SKM-1 (cell line): ENCODE results near the gene ANKRD34A.
A peak's percentile ranks its signal among the peaks of the same experiment; 100 is the strongest.

Experiments used
- DNase-seq: peaks from one replicate; lab custom pipeline; 2025; ENCODE audit not compliant: unreplicated experiment; lab: John Stamatoyannopoulos, UW

ANKRD34A gene

DNA sequence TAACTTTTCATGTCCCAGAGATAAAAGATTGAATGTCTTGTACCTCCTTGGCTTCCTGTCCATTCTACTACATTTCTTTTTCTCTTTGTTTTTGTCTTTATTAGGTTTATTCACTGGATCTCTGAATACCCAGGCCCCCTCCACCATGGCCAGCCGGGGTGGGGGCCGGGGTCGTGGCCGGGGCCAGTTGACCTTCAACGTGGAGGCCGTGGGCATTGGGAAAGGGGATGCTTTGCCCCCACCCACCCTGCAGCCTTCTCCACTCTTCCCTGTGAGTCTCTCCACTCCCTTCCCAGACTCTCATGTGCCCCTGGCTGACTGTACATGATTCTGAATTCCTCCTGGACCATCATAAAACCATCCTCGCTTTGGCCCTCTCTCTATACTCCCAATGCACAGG, 10.3 kb upstream of the ANKRD34A start:
- no peak for DNase-seq

DNA sequence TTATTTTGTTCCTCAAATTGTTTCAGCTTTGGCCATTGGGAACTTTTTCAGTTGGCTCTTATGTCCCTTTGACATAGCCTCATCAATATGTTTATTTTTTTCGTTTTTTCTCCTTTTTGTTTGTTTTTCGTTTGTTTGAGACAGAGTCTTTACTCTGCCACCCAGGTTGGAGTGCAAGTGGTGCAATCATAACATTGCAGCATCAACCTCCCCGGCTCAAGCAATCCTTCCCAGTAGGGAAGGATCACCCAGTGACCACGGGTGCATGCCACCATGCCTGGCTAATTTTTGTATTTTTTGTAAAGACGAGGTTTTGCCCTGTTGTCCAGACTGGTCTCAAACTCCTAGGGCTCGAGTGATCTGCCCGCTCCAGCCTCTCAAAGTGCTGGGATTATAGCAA, 8.2 kb upstream of the ANKRD34A start:
- no peak for DNase-seq

DNA sequence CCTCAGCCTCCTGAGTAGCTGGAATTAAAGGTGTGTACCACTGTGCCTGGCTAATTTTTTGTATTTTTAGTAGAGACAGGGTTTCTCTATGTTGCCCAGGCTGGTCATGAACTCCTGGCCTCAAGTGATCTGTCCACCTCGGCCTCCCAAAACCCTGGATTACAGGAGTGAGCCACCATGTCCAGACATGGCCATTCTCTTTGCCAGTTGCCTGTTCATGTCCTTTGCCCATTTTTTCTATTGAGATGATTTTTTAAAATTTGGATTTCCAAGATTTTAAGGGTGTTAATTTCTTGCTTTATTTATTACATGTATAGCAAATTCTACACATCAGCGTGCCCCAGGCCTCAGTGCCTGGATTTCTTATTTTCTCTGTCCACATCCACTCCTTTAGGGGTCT, 2.9 kb upstream of the ANKRD34A start:
- no peak for DNase-seq

DNA sequence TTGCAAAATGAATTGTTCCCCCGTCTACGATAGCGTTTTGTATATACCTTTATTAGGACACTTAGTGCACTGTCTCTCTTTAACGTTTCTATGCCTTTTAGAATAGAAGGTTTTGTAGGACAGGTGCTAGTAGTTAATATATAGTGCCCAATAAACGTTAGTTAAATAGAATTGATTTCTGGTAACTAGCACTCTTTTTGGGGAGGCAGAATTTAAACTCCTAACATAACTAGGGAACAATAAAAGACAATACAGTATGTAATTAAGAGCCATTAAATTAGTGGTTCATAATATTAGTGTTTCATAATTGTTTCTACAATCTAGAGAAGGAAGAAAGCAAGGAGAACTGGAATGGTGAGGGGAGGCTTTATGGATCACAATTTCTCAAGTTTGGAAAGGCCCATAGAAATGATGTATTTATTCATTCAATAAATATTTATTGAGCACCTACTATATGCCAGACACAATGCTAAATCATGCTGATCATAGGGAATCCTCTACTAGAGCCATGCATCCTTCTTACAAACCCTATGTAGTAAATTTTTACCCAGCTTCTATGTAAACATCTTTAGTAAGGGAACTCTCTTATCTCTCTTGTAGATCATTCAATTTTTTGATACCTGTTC, 857 bp upstream of the ANKRD34A start:
- no peak for DNase-seq

DNA sequence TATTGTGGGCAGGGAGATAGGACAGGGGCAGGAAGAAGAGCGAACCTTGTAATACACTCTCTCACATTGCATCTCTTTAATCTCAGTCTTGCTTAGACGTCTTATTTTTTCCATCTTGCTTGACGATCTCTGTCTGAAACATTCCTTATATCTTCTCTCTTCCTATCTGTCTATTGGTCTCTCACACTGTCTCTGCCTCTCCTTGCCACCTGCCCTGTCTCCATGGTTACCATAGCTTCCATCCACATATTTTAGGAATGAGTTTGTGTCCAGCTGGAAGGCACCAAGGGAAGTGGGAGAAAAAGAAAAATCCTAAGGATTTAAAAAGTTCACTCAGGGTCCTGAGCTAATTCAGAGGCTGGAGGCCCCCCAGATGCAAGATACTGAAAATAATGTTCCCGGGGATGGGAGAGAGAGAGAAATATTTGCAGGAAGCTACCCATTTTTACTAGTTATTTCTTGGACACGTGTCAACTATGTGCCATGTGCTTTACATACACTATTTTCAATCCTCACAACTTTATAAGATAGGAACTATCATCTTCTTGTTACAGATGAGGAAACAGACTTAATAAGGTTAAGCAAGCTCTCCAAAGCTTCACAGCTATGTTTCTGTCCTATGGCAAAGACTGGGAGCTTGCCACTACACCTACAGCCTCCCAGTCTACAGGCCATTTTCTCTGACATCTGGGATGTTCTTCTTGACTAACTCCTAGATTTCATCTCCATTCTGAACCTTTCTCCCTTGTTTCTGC, 933 bp downstream of the ANKRD34A start:
- no peak for DNase-seq

DNA sequence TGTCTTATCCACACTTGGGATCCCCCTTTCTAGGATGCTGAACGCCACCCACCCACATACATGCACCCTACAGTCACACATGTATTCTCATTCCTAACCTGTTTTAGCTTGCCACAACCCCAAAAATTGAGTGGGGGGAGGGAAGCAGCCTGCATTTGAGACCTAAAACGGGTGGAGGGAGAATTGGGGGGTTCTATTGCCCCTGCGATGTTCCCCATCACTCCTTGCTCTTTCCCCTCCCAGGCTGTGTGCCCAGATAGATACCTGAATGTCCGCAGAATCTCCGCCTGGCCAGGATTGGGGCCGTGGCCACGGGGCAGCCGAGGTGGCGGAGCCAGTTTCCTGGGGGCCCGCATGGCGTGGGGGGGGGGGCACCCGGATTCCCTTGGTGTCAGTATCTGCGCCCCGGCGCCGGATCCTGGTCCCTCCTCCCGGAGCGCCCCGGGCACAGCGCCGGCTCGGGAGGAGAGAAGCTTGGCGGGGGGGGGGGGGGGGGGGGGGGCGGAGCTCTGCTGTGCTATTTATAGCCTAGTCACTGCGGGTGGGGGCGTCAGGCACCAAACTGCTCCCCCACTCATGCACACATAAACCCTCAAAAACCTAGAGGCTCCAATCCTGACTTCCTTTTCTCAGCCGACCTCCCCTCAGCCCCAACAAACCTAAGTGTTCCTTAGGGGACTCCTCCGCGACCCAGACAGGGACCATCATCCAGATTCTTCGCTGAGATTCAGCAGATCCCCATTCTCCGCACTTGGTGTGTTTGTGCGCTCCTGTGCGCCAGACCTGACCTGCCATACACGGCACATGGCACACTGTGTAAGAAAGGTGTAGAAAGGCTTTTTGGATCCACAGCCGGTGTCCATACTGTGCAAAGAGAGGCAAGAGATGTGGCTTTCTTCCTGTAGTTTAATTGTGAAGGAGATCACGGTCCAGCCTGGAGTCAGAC, 1.9 kb downstream of the ANKRD34A start:
- DNase-seq = no peak

DNA sequence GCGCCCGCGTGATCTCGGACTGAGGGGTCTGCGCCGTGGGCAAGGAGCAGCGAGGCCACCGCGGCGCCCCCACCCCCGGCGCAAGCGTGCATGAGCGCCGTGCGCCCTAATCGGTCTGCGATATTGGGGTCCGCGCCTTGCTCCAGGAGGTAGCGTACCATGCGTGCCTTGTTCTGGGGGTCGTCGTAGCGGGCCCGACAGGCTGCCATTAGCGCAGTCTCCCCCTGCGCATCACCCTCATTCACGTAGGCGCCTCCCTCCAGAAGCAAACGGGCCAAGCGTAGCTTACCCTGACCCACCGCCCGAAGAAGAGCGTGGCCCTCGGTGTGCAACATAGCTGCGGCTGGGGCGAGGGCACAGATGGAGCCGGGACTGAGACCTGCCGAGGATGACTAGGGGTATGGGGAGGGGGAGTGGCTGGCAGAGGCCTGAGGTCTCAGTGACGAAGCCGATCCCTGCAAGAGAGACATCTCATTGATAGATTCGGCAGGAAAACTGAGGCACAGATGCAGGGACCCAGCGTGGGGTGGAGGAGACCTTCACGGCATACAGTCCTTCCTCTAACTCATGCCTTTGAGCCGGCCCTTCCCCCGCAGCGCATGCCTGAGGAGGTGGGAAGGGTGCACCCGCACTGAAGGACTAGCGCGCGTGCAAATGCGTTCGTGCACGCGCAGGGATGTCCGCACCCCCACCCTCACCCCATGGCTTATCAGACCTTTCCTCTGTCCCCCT, 2.8 kb downstream of the ANKRD34A start:
- no peak for DNase-seq

DNA sequence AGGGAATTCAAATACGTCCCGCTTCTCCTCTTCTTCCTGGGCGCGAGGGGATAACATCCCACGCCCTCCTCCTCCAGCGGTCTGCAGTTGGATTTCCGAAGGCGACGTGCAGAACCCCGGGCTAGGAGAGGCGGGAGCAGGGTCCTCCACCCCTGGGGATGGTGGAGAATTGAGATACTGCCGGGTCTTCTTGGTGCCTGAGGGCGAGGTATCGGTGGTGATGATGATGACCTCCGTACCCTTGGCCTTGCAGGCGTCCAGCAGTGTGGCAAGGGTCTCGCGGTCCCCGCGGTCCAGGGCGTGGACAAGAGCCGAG, 3.3 kb downstream of the ANKRD34A start:
- DNase-seq = no peak

DNA sequence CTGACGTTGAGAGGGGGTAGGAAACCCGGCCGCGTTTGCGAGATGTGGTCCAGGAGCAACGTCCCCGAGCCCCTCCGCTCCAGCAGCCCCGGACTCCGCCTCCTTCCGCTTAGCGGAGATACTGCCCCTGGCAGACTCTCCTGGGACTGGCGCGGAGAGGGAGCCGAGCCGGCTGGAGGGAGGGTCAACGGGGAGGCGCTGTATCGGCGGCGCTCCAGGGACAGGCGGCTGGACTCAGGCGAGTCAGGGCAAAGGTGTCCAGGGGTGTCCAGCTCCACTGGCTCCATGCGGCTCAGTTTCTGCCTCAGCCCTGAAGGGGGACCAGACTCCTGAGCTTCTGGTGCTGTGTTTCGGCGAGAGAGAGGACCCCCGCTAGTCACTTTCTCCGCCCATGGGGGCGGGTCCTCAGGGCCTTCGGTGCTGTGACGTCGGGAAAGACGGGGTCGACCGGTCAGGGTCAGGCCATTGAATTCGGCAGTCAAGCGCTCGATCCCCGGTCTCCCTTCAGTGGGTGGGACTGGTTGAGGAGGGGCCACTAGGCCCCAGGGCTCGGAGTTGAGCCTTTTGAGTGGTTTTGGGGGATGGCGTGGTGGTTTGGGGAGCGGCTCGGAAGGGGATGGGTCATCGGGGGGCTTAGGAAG, 3.8 kb downstream of the ANKRD34A start:
- DNase-seq = no peak

DNA sequence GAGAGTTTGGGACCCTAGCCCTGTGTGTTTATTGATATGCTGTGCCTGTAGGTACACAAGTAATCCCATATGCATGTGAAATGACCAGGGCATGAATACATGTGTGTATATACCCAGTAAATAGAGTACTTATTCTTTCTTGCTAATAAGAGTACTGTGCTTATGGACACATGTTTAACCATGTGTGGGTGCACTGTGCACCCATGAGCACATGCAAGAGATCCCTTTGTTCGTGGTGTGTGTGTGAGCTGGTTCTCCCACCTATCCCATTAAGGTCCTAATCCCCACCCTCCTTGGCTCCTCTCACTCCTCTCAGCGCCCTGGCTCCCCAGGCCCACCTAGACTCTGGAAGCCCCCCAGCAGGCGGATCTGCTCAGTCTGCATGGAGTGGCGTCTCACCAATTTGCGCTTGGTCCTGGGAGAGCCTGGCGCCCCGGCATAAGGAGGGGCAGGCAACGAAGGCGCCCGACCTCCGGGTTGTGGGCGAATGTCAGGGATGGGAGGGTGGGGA, 4.4 kb downstream of the ANKRD34A start:
- DNase-seq = no peak

DNA sequence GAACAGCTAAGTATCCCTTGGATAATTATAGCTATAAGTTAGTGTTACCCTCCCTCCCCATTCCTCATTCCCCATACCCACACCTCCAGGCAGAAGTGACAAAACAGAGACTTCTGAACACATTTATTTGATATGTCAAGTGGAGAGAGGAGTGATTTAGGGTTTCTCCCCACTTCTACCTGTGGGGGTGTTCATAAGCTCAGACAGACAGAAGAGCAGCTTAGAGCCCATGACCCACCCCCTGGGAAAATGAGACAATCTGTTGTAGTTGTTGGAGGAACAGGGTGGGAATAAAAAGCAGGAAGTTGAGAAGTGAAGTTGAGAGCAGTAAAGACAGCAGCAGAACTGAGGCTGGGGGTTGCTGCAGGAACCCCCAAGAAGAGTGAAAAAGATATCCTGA, 5.0 kb downstream of the ANKRD34A start:
- no peak for DNase-seq

DNA sequence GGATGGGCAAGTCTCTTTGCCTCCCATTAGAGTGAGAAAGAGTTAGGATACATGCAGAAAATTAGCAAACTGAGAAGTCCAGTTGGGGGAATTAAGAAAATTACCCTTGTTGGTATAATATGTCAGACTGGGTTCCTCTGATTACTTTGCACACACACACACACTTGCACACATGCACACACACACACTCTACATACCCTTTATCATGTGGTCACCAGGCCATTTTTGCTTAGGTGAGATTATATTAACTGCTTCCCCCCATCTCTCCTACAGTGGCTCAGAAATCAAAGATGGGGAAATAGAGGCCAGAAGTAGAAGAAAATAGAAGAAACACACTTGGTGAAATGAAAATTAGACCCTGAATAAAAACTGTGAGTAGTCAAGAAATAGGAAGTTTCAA, 5.6 kb downstream of the ANKRD34A start:
- no peak for DNase-seq

DNA sequence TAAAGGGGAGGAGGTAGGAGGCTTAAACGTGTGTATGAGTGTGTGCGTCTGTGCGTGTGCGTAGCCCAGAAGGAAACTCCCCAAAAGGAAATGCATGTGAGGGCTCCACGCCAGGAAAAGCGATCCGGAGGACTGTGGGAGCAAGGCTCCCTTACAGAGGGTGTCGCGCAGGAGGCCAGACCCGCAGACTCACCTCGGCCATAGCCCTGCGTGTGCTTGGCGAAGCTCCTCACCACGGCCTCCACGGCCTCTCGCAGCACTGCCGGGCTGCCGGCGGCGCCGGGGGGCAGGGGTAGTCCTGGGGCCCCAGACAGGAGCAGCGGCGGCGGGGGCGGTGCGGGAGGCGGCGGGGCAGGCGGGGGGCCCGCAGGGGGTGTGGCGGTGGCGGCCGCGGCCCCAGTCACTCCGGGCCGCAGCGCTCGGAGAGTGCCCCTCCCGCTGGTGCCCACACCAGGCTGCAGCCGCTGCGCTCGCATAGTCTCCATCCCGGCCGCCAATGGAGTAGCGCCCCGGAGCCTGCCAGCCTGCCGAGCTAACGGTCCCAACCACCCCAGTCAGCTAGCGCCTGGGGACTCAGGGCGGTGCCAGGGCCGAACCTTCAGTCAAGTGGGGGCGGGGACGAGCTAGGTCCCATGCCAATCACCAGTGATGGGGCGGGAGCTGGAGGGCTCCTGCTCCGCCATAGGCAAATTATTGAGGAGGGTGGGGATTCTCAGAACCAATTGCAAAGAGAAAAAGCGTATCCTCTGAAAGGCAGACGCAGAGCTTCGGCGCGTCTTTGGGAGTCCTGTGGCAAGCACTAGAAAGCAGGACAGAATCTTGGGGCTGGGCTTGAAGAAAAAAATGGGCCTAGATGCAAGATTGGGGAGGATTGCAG, 6.7 kb downstream of the ANKRD34A start, which contains the start of gene LIX1L:
LIX1L (minus strand) TSS at position 575 of the 877 bp plus-strand sequence; CDS start at position 485, 90 bp downstream.
- peak; percentile 94 for DNase-seq

DNA sequence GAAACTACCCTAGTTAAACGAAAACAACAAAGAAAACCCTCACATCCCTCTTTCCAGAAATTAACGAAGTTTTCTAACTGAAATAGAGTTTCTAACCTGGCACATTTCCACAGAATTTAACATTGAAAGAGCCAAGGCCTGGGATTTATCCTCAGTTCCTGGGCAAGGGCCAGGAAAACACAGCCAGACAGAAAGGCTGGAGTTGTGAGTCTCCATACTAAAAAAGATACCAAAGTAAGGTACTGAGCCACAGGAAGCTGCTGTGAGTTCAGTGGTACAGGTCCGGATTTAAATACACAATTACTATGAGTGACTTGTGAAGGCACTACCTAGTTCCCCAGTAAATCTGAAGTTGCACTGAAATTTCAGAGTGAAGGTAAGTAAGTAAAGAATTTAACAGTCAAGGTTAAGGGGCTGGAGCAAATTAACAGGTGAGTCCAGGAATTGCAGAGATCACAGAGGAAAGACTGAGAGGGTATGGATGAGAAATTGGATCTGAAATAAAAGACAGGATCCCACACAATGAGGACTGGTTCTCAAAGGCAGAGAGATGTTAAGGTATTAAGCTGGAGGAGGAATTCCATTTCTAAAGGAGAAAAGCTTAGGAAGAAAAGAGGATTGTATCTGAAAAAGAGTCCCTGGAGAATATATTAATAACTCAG, 7.5 kb downstream of the ANKRD34A start:
- DNase-seq = no peak

DNA sequence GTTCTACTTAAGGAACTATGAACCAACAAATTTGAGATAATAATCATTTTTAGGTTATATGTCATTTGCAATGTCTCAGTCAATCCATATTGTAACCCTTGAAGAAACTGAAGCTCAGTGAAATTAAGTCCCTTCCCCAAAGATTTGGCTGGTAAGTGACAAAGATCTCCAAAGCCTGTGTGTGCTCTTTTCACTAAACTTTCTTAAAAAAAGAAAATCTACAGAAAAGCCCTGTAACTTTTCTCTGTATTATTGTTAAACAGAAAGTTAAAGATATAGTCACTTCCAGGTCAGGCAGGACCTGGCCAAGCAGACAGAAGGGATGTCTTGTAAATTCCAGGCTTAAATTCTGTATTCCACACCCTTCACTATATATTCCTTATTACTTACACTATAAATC, 8.0 kb downstream of the ANKRD34A start:
- DNase-seq = no peak

DNA sequence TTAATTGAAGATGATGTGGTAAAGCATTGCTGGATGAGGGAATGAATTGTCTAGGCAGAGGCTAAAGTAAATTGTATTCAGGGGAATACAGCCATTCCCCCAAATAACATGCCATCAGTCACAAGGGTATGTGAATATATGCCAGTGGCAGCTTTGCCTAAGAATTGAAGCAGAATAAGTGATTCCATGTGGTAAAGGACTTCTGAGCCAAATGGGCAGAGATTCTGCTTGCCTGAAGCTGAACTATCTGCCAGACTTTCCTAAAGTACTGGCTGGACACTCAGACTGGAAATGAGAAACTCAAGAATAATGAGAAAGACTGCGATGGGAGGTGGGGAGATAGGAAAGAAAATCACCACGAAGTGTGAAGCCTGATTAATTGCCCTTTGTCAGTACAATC, 8.9 kb downstream of the ANKRD34A start:
- DNase-seq = no peak

DNA sequence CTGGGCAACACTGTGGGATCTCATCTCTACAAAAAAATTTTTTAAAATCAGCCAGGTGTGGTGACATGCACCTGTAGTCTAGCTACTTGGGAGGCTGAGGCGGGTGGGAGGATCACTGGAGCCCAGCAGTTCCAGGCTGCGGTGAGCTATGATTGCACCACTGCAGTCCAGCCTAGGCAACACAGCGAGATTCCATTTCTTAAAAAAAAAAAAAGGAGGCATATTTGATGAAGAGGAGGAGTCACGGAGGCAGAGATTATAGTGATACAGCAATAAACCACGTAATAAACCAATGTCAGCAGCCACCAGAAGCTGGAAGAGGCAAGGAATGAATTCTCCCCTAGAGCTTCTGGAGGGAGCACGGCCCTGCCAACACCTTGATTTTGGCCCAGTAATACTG, 10.5 kb downstream of the ANKRD34A start:
- DNase-seq = no peak

DNA sequence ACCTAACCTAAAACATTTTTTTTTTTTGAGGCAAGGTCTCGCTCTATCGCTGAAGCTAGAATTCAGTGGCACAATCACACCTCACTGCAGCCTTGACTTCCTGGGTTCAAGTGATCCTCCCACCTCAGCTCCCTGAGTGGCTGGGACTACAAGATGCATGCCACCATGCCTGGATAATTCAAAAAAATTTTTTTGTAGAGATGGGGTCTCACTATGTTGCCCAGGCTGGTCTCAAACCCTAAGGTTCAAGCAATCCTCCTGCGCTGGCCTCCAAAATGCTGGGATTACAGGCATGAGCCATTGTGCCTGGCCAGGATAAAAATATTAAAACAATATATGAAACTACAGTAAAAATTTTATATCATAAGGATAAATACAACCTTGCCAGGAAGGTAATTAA, 11.5 kb downstream of the ANKRD34A start:
- DNase-seq = no peak

DNA sequence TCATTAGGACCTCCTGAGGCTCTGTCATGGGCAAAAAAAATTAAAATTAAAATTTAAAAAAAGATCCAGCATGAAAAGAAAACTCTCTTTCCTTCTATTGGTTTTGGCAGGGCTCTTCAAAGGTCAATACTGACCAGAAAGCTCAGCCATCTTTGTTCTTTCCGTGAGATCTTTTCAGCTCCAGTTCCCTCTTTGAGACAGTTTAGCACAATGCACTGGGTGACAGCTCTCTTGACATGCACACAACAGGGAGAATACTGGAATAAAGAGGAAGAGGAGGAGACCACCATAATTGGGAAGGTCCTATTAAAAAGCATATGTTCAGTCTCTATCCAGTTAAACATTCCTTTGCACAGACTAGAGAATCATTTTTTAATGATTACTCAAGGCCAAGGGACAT, 12.8 kb downstream of the ANKRD34A start:
- no peak for DNase-seq
